Esophagus muscularis mucosa (tissue), 4 donors: ENCODE data around the gene ERBB4.

Experiments used
- EP300 ChIP-seq: sonication (generic); formaldehyde crosslinking; IDR thresholded peaks from one replicate; pipeline ENCODE4 v1.6.1; 2017; ENCODE audit warnings: antibody characterized with exemption
- POLR2A ChIP-seq: fragments of 450-650 bp; IDR thresholded peaks from one replicate; pipeline ENCODE4 v1.6.1; 2017; ENCODE audit warnings: antibody characterized with exemption, moderate library complexity, mild to moderate bottlenecking, low read depth
- POLR2AphosphoS5 ChIP-seq, 2 donors: sonication (generic); formaldehyde crosslinking; IDR thresholded peaks; one replicate each; pipeline ENCODE4 v1.6.1; 2017; ENCODE audit warnings: antibody characterized with exemption in 2 of 2
- TF ChIP-seq, protein P1 (sequence below), 3 experiments: fragments of 200-600 bp in 2 of 3; fragments of 450-650 bp in 1 of 3; sonication (generic) in 2 of 3; IDR thresholded peaks; one replicate each; pipeline ENCODE4 v1.5.1; 2017 to 2019; ENCODE audit warnings: antibody characterized with exemption in 3 of 3, mild to moderate bottlenecking in 2 of 3, moderate library complexity in 1 of 3

DNA sequence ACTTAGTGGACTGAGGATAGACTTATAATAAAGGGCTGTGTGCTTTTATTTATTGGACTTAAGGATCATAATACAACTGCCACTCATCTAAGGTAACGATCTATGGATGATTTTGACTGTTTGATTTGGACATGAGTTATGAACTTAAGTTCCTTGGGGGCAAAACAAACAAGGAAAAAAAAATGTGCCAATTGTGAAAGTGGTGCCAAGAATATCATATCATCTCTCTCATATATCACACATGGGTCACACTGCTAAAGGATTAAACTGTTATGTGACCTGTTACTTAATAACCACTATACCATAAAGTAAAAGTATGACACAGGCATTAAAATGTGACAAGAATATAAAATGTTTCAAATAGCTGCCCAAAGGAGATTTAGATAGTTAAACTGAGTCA is 886.3 kb downstream of the ERBB4 start:
- TF ChIP-seq, protein P1, sequence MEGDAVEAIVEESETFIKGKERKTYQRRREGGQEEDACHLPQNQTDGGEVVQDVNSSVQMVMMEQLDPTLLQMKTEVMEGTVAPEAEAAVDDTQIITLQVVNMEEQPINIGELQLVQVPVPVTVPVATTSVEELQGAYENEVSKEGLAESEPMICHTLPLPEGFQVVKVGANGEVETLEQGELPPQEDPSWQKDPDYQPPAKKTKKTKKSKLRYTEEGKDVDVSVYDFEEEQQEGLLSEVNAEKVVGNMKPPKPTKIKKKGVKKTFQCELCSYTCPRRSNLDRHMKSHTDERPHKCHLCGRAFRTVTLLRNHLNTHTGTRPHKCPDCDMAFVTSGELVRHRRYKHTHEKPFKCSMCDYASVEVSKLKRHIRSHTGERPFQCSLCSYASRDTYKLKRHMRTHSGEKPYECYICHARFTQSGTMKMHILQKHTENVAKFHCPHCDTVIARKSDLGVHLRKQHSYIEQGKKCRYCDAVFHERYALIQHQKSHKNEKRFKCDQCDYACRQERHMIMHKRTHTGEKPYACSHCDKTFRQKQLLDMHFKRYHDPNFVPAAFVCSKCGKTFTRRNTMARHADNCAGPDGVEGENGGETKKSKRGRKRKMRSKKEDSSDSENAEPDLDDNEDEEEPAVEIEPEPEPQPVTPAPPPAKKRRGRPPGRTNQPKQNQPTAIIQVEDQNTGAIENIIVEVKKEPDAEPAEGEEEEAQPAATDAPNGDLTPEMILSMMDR (IDR thresholded peaks at IDR 0.05): no peak
- no peak for TF ChIP-seq EP300
- TF ChIP-seq POLR2AphosphoS5 (IDR thresholded peaks at IDR 0.05): no peak
- no peak for TF ChIP-seq POLR2A
